Spleen (tissue), 13 donors: Measurements from ENCODE around the gene SORBS2. TPM values are rescaled to one million over a fixed set of nuclear protein-coding genes. Genes with fewer than 3 reads are reported as not detected.
"Not testable (repeated sequence)": the region's sequence is repeated elsewhere in the genome, so short reads cannot be mapped to it uniquely, and the experiment has no call there.

Source experiments
- DNase-seq: peaks from one replicate; pipeline ENCODE4 v3.0.0-alpha.2; 2020
- H3K27ac ChIP-seq, 8 donors: fragments of 200-600 bp; sonication (generic) in 7 of 8; 1 replicate in 4 of 8; 2 replicates in 4 of 8; pipeline versions ENCODE4 v1.5.0 to v1.8.0; 2016 to 2021; ENCODE audit warnings: inconsistent platforms in 4 of 8, mild to moderate bottlenecking in 4 of 8, moderate library complexity in 1 of 8
- H3K27me3 ChIP-seq, 7 donors: fragments of 200-600 bp; sonication (generic) in 6 of 7; replicated peaks in 1 of 7; 1 replicate in 4 of 7; 2 replicates in 3 of 7; pipeline versions ENCODE4 v1.5.0 to v1.8.0; 2016 to 2021; ENCODE audit warnings: inconsistent platforms in 3 of 7, mild to moderate bottlenecking in 1 of 7
- H3K36me3 ChIP-seq, 6 donors: fragments of 200-600 bp; sonication (generic) in 5 of 6; 1 replicate in 4 of 6; 2 replicates in 2 of 6; pipeline versions ENCODE4 v1.5.0 to v1.8.0; 2016 to 2021; ENCODE audit warnings: inconsistent platforms in 2 of 6
- H3K4me1 ChIP-seq, 6 donors: fragments of 200-600 bp; sonication (generic) in 5 of 6; 1 replicate in 3 of 6; 2 replicates in 3 of 6; pipeline versions ENCODE4 v1.5.0 to v1.8.0; 2016 to 2021; ENCODE audit warnings: inconsistent platforms in 3 of 6
- H3K4me3 ChIP-seq, 8 donors: fragments of 200-600 bp; sonication (generic) in 7 of 8; 1 replicate in 4 of 8; 2 replicates in 4 of 8; pipeline versions ENCODE4 v1.5.0 to v1.8.0; 2016 to 2021; ENCODE audit warnings: inconsistent platforms in 4 of 8, mild to moderate bottlenecking in 4 of 8, moderate library complexity in 2 of 8
- H3K9me3 ChIP-seq, 8 donors: fragments of 200-600 bp; sonication (generic) in 7 of 8; 1 replicate in 4 of 8; 2 replicates in 4 of 8; pipeline versions ENCODE4 v1.5.0 to v1.8.0; 2016 to 2021; ENCODE audit warnings: inconsistent platforms in 4 of 8
- POLR2A ChIP-seq, 3 donors: fragments of 450-650 bp; IDR thresholded peaks; one replicate each; pipeline ENCODE4 v1.5.1; 2017; ENCODE audit warnings: antibody characterized with exemption in 3 of 3, mild to moderate bottlenecking in 1 of 3
- POLR2AphosphoS5 ChIP-seq, 3 donors: sonication (generic); formaldehyde crosslinking; IDR thresholded peaks; one replicate each; pipeline ENCODE4 v1.5.1; 2017; ENCODE audit warnings: antibody characterized with exemption in 3 of 3
- WGBS, 5 donors: extraction: QIAGEN DNeasy Blood & Tissue Kit in 3 of 5; methylation state at CpG; one replicate each; pipeline versions ENCODE4 v1.1.5 to v1.1.7; 2013 to 2018; 5-methylcytosine and 5-hydroxymethylcytosine counted together
- intact Hi-C: fragments of 100-400 bp; cut with DNase I; formaldehyde crosslinking; loops from one replicate; pipeline ENCODE4 v1.15.0; 2023; ENCODE audit warnings: low total_unique reads
- long read RNA-seq, 2 donors: transcript quantifications; one replicate each; lab custom pipeline, GENCODE V29; 2026
- polyA plus RNA-seq, 3 donors: library from polyadenylated mRNA; stranded (reverse); fragments of 200-250 nt; gene quantifications; one replicate each; pipeline ENCODE4 v1.2.1, GENCODE V29; 2013
- total RNA-seq, 7 donors: library from RNA; depleted of rRNA in 3 of 7; stranded (reverse); fragments of >200 nt in 3 of 7; fragmentation: NEBNext Ultra II Directional in 4 of 7; extraction: Animal tissue kit (Norgen Biotek cat#: 25700) in 4 of 7; gene quantifications; one replicate each; pipeline versions ENCODE4 v1.1.0 to v1.2.1, GENCODE V29; 2016 to 2021
- TF ChIP-seq, protein P1 (sequence below), 11 experiments: fragments of 200-600 bp in 7 of 11; fragments of 450-650 bp in 4 of 11; sonication (generic) in 4 of 11; IDR thresholded peaks in 8 of 11; conservative IDR thresholded peaks in 3 of 11; 1 replicate in 7 of 11; 2 replicates in 4 of 11; pipeline versions ENCODE4 v1.4.0 to v1.8.0; 2016 to 2021; ENCODE audit warnings: antibody characterized with exemption in 11 of 11, inconsistent platforms in 4 of 11, mild to moderate bottlenecking in 1 of 11
- donor health status: healthy with polysubstance abuse.
- donor health status: DM: no; HTN: no; CAD: no; lungs with moderate emphysema.
- donor health status: DM: no; HTN: no; CAD: no.
- donor health status: Bipolar disorder and iron deficiency.
- donor health status: healthy.
- donor health status: DM: no; HTN: no; CAD: no.
- donor health status: DM: yes; HTN: yes; CAD: no.

SORBS2 gene
- total RNA-seq, result 100 to 1,000 TPM in 3 of 7 donors, 10 to 100 TPM in 4; 69.4 to 128 (median 90.4) TPM
- polyA plus RNA-seq, result 10 to 100 TPM in 2 of 3 donors, 1 to 10 TPM in 1; 5.9 to 22.0 (median 10.8) TPM
- long read RNA-seq, donor 1, full-length matches to known transcripts, result 8 of 8 reads
- long read RNA-seq, donor 1, partial matches to known transcripts, result 0 of 8 reads
- long read RNA-seq, donor 1, other reads (novel, unspliced or antisense), result 0 of 8 reads
- long read RNA-seq, donor 2, partial matches to known transcripts, result 0 of 5 reads
- long read RNA-seq, donor 2, other reads (novel, unspliced or antisense), result 0 of 5 reads

DNA sequence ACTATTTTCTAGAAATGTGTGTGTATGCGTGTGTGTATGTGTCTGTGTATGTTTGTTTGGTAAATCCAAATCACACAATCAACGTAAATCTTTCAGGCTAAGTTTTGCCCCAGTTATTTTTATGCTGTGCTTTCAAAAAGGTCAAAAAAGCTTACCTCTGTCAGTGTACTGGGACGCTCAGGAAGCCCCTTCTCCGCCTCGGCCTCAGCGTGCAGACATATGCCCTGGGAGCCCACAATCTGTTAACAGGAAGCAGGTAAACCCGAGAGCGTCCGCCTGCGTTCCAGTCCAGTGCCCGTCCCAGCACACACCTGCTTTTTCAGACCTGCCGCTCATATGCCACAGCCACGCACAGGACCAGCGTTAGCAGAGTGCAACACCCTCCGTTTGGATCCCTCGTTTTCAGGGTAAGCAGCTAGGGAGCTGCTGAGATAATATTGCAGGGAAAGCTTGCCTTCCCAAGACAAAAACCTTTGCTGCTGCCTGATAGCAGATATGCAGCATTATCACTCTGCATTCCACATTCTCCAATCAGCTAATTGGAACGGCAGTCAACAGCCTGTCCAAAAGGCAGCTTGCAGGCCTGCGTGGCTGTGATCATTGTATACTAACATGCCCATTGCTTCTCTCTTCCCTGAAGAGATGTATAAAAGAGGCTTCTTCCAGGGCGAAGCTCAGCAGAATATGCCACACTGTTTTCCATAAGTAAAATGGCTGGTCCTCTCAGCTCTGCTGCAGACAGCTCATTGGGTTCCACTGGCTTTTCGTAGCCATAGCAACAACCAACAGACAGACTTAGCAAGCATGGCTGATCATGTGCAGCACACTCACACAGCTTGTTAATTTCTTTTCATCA is at the start of gene SORBS2:
TSS of gene SORBS2 (minus strand) at position 686 of the 856 bp plus-strand sequence. CDS start 121,623 bp downstream, outside the sequence.
- Histone ChIP-seq H3K27me3 (peaks cover 0 to 6% (median 0%) of the 10 kb centered on the region in 7 donors), H3K9me3 (no peaks in the 10 kb centered on the region), H3K27ac (peak within 1 kb of the TSS in 7 of 8 donors; percentile 26 to 70 (median 56)), H3K4me1 (peaks cover 0 to 11% (median 4%) of the 10 kb centered on the region in 6 donors), H3K36me3 (no peaks in the 10 kb centered on the region), H3K4me3 (peak within 1 kb of the TSS; percentile 2 to 64 (median 28))
- TF ChIP-seq POLR2AphosphoS5 (IDR thresholded peaks at IDR 0.05), result peak in 1 of 3 donors; percentile 57
- TF ChIP-seq, protein P1, sequence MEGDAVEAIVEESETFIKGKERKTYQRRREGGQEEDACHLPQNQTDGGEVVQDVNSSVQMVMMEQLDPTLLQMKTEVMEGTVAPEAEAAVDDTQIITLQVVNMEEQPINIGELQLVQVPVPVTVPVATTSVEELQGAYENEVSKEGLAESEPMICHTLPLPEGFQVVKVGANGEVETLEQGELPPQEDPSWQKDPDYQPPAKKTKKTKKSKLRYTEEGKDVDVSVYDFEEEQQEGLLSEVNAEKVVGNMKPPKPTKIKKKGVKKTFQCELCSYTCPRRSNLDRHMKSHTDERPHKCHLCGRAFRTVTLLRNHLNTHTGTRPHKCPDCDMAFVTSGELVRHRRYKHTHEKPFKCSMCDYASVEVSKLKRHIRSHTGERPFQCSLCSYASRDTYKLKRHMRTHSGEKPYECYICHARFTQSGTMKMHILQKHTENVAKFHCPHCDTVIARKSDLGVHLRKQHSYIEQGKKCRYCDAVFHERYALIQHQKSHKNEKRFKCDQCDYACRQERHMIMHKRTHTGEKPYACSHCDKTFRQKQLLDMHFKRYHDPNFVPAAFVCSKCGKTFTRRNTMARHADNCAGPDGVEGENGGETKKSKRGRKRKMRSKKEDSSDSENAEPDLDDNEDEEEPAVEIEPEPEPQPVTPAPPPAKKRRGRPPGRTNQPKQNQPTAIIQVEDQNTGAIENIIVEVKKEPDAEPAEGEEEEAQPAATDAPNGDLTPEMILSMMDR (IDR thresholded peaks at IDR 0.05 in 8 of 11, conservative IDR thresholded peaks at IDR 0.05 in 3 of 11), result no peak
- peak; percentile 85 for DNase-seq
- whole genome bisulfite sequencing, 5 donors, result 38 to 49% (median 43%) methylated on average over 17 to 20 of the region's 20 CpGs
- intact Hi-C loops, result no loop called here

DNA sequence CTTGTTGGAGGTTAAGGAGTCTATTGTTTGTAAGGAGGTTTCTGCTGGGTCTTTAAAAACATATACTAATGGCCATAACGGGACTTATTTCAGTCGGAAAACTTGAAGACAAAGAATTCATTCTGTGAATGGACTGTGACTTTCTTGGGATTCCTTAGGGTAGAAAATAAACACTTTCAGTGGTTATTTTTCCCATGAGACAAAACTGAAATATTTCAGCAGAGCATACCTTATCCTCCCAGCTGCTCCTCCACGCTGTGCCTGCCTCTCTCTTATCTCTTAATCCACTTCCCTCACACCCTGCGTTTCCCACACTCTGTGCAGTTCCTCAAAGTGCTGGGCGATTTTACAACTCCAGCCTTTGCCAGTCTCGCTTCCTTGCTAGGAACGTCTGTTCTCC is 47.1 kb upstream of the SORBS2 start:
- WGBS, 5 donors, result 12 to 19% (median 15%) methylated on average over 7 of the region's 7 CpGs
- H3K9me3 ChIP-seq, result peaks cover 0 to 24% (median 11%) of the 10 kb centered on the region in 8 donors
- intact Hi-C loops, result no loop called here
- no peak overlapping the region for H3K4me3 ChIP-seq
- H3K27me3 ChIP-seq, result no peaks in the 10 kb centered on the region
- no peaks in the 10 kb centered on the region for H3K36me3 ChIP-seq
- no peak overlapping the region for H3K27ac ChIP-seq
- TF ChIP-seq POLR2A (IDR thresholded peaks at IDR 0.05) (no peak), POLR2AphosphoS5 (IDR thresholded peaks at IDR 0.05) (no peak)
- TF ChIP-seq, protein P1 (IDR thresholded peaks at IDR 0.05 in 8 of 11, conservative IDR thresholded peaks at IDR 0.05 in 3 of 11), result no peak
- H3K4me1 ChIP-seq, result peaks cover 0 to 6% (median 0%) of the 10 kb centered on the region in 6 donors
- no peak for DNase-seq

DNA sequence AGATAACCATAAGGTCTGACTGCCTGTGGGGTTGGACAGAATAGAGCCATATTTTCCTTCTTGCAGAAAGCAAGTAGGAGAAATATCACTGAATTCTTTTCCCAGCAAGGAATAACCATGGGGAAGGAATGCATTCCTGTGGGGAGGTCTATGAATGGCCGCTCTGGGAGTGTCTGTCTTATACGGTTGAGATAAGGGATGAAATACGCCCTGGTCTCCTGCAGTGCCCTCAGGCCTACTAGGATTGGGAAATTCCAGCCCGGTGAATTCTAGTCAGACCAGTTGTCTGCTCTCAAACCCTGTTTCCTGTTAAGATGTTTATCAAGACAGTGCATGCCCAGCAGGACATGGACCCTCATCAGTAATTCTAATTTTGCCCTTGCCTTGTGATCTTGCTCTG is 45.6 kb upstream of the SORBS2 start:
- DNase-seq, H3K4me3 ChIP-seq, H3K27me3 ChIP-seq, H3K27ac ChIP-seq, H3K4me1 ChIP-seq, intact Hi-C loops, H3K36me3 ChIP-seq: not testable (repeated sequence)
- H3K9me3 ChIP-seq, result peaks cover 0 to 24% (median 11%) of the 10 kb centered on the region in 8 donors
- 67 to 71% (median 70%) methylated on average over 4 of the region's 4 CpGs for WGBS, 5 donors

DNA sequence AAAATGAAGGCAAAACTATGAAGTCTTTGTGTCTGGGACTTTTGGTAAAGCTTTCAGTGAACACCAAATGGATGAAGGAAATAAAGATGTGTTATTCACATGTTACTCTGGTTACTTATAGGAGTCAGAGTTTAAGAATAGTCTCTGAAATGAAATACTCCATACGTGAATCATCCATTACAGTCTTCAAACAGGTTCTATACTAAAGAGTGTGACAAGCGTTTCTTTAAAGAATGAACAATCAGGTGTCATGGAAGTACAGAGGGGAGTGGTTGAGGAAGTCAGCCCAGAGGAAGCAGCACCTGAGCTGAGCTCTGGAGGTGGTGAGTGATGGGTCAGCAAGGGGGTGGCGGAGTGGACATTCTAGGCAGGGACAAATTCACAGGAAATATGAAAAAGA is 41.8 kb upstream of the SORBS2 start:
- H3K36me3 ChIP-seq, result no peaks in the 10 kb centered on the region
- peaks cover 0 to 26% (median 12%) of the 10 kb centered on the region in 8 donors for H3K9me3 ChIP-seq
- intact Hi-C loops, result no loop called here
- H3K27me3 ChIP-seq, result no peaks in the 10 kb centered on the region
- 84 to 96% (median 90%) methylated on average over 3 of the region's 3 CpGs for WGBS, 5 donors
- no peak overlapping the region for H3K27ac ChIP-seq
- H3K4me1 ChIP-seq, result no peaks in the 10 kb centered on the region
- no peak overlapping the region for H3K4me3 ChIP-seq
- no peak for DNase-seq
- TF ChIP-seq, protein P1 (IDR thresholded peaks at IDR 0.05 in 8 of 11, conservative IDR thresholded peaks at IDR 0.05 in 3 of 11), result no peak
- TF ChIP-seq POLR2A (IDR thresholded peaks at IDR 0.05) (no peak), POLR2AphosphoS5 (IDR thresholded peaks at IDR 0.05) (no peak)
